NB4 (cell line): ENCODE data around the gene CYP26B1.

ENCODE experiments used
- CTCF ChIP-seq: IDR thresholded peaks from one replicate; pipeline ENCODE4 v1.5.1; 2012; ENCODE audit warnings: low read depth, low read length
- POLR2A ChIP-seq: IDR thresholded peaks from 2 replicates; pipeline ENCODE4 v1.6.1; 2011; ENCODE audit warnings: mild to moderate bottlenecking; ENCODE audit not compliant: insufficient read length; ENCODE audit errors: extremely low read depth

GRCh38 chr2:72180351-72180750 is 32.7 kb upstream of the CYP26B1 start:
- no peak for TF ChIP-seq CTCF
- no peak for TF ChIP-seq POLR2A
